NCI-H82 treated with DMSO at 0.1 percent for 48 hours (cell line): ENCODE data around the gene ADCYAP1.

Experiments used
- DNase-seq: peaks from one replicate; lab custom pipeline; 2025; ENCODE audit not compliant: unreplicated experiment; lab: John Stamatoyannopoulos, UW

The ADCYAP1 gene

GRCh38 chr18:908758-909724 is 4.4 kb downstream of the ADCYAP1 start:
- DNase-seq: no peak

- DNase-seq: no peak
Measured at GRCh38 chr18:910247-910646, 5.6 kb downstream of the ADCYAP1 start.

- DNase-seq: no peak
Measured at GRCh38 chr18:911025-911424, 6.4 kb downstream of the ADCYAP1 start.

GRCh38 chr18:911486-911885 is 6.8 kb downstream of the ADCYAP1 start:
- no peak for DNase-seq

- DNase-seq: no peak
Measured at GRCh38 chr18:916562-916961, 11.9 kb downstream of the ADCYAP1 start.

- no peak for DNase-seq
Measured at GRCh38 chr18:919078-919477, 14.4 kb downstream of the ADCYAP1 start.

GRCh38 chr18:923144-923866 is 18.6 kb downstream of the ADCYAP1 start:
- DNase-seq: no peak

GRCh38 chr18:924987-925386 is 20.3 kb downstream of the ADCYAP1 start:
- no peak for DNase-seq

GRCh38 chr18:926946-927345 is 22.3 kb downstream of the ADCYAP1 start:
- DNase-seq: no peak

GRCh38 chr18:933082-933481 is 28.4 kb downstream of the ADCYAP1 start:
- no peak for DNase-seq

- DNase-seq: no peak
Measured at GRCh38 chr18:934518-935133, 30.0 kb downstream of the ADCYAP1 start.

GRCh38 chr18:936941-937340 is 32.3 kb downstream of the ADCYAP1 start:
- no peak for DNase-seq

- no peak for DNase-seq
Measured at GRCh38 chr18:939166-939565, 34.5 kb downstream of the ADCYAP1 start.

GRCh38 chr18:939958-940357 is 35.3 kb downstream of the ADCYAP1 start:
- no peak for DNase-seq

- DNase-seq: no peak
Measured at GRCh38 chr18:941331-941730, 36.7 kb downstream of the ADCYAP1 start.

- no peak for DNase-seq
Measured at GRCh38 chr18:944440-944839, 39.8 kb downstream of the ADCYAP1 start.

GRCh38 chr18:949724-950631 is 45.3 kb downstream of the ADCYAP1 start:
- no peak for DNase-seq

GRCh38 chr18:950882-951495 is 46.3 kb downstream of the ADCYAP1 start:
- no peak for DNase-seq

GRCh38 chr18:955384-956066 is 50.9 kb downstream of the ADCYAP1 start:
- no peak for DNase-seq

GRCh38 chr18:957829-958228 is 53.2 kb downstream of the ADCYAP1 start:
- no peak for DNase-seq
